B cell (primary cell): ENCODE measurements around the gene S100A12. TPM values are rescaled to one million over a fixed set of nuclear protein-coding genes. Genes with fewer than 3 reads are reported as not detected.

Source experiments
- ATAC-seq: fragments of 200-7000 bp; cut with Tn5 transposase; one replicate; pipeline ENCODE4 v1.10.0; 2021; ENCODE audit warnings: low read depth, mild to moderate bottlenecking, moderate number of reproducible peaks, moderate library complexity
- CTCF ChIA-PET: fragments of 350-600 bp; sonication (Branson Sonifier 250); formaldehyde crosslinking; loops from one replicate; lab custom pipeline; 2021; ENCODE audit warnings: antibody characterized with exemption, inconsistent platforms; lab: Charles Lee
- POLR2A ChIA-PET: fragments of 350-600 bp; sonication (Branson Sonifier 250); formaldehyde crosslinking; loops from one replicate; lab custom pipeline; 2021; ENCODE audit warnings: antibody characterized with exemption; lab: Charles Lee
- DNase-seq: peaks from one replicate; pipeline ENCODE4 v3.0.0; 2013
- H2AFZ ChIP-seq: 2 replicates; pipeline ENCODE4 v1.6.1; 2012; ENCODE audit warnings: mild to moderate bottlenecking, low read depth, low read length; ENCODE audit not compliant: insufficient read depth, poor library complexity, severe bottlenecking
- H3K27ac ChIP-seq, 2 donors: 1 replicate in 1 of 2; 2 replicates in 1 of 2; pipeline ENCODE4 v1.5.1; 2012 to 2013; ENCODE audit warnings: low read length in 2 of 2, mild to moderate bottlenecking in 2 of 2, moderate library complexity in 1 of 2
- H3K27me3 ChIP-seq, 4 experiments: fragments of 200-600 bp in 1 of 4; sonication (generic) in 1 of 4; replicated peaks in 1 of 4; 1 replicate in 2 of 4; 2 replicates in 2 of 4; pipeline versions ENCODE4 v1.6.1 to v1.7.0; 2013 to 2016; ENCODE audit warnings: low read length in 3 of 4, mild to moderate bottlenecking in 2 of 4, mixed read lengths in 1 of 4, moderate library complexity in 1 of 4; ENCODE audit not compliant: insufficient read depth in 4 of 4, control insufficient read depth in 3 of 4; ENCODE audit errors: control extremely low read depth in 1 of 4
- H3K36me3 ChIP-seq, 2 experiments: replicated peaks in 1 of 2; 1 replicate in 1 of 2; 2 replicates in 1 of 2; pipeline versions ENCODE4 v1.6.1 to v1.7.1; 2013; ENCODE audit warnings: low read length in 1 of 2; ENCODE audit not compliant: insufficient read depth in 2 of 2, control insufficient read depth in 1 of 2; ENCODE audit errors: control extremely low read depth in 1 of 2, extremely low read depth in 1 of 2
- H3K4me1 ChIP-seq, 2 donors: fragments of 200-600 bp in 1 of 2; sonication (generic) in 1 of 2; 1 replicate in 1 of 2; 2 replicates in 1 of 2; pipeline versions ENCODE4 v1.5.1 to v1.6.1; 2013 to 2017; ENCODE audit warnings: low read length in 2 of 2; ENCODE audit not compliant: control insufficient read depth in 2 of 2, insufficient read depth in 2 of 2
- H3K4me2 ChIP-seq: replicated peaks from 2 replicates; pipeline ENCODE3; 2012; ENCODE audit warnings: mild to moderate bottlenecking, low read depth, low read length; ENCODE audit not compliant: poor library complexity, severe bottlenecking
- H3K4me3 ChIP-seq, 5 experiments: fragments of 200-600 bp in 1 of 5; sonication (generic) in 1 of 5; 1 replicate in 3 of 5; 2 replicates in 2 of 5; pipeline versions ENCODE4 v1.5.1 to v1.7.0; 2011 to 2016; ENCODE audit warnings: low read length in 4 of 5, mild to moderate bottlenecking in 4 of 5, low read depth in 2 of 5, control low read depth in 1 of 5, moderate library complexity in 1 of 5; ENCODE audit not compliant: insufficient read depth in 1 of 5; ENCODE audit errors: control extremely low read depth in 1 of 5, extremely low read depth in 1 of 5
- H3K79me2 ChIP-seq: fragments of 200-600 bp; sonication (generic); one replicate; pipeline ENCODE4 v1.6.0; 2016; ENCODE audit warnings: low read length; ENCODE audit not compliant: control insufficient read depth, insufficient read depth
- H3K9ac ChIP-seq: fragments of 200-600 bp; sonication (generic); 2 replicates; pipeline ENCODE4 v1.6.1; 2017; ENCODE audit warnings: mild to moderate bottlenecking, low read length, moderate library complexity
- H3K9me3 ChIP-seq, 3 donors: one replicate each; pipeline versions ENCODE4 v1.6.1 to v1.7.1; 2013; ENCODE audit warnings: low read length in 2 of 3; ENCODE audit not compliant: control insufficient read depth in 2 of 3, insufficient read depth in 1 of 3; ENCODE audit errors: control extremely low read depth in 1 of 3
- H4K20me1 ChIP-seq: 2 replicates; pipeline ENCODE4 v1.6.0; 2012; ENCODE audit warnings: mild to moderate bottlenecking, low read length; ENCODE audit not compliant: insufficient read depth, control insufficient read depth, poor library complexity, severe bottlenecking
- H3K27ac Mint-ChIP-seq: one replicate; pipeline ENCODE4 v1.8.0; 2021; ENCODE audit warnings: mixed read lengths
- H3K27me3 Mint-ChIP-seq: one replicate; pipeline ENCODE4 v1.8.0; 2021; ENCODE audit warnings: mixed read lengths
- H3K4me1 Mint-ChIP-seq: one replicate; pipeline ENCODE4 v1.8.0; 2021; ENCODE audit warnings: mixed read lengths
- H3K4me3 Mint-ChIP-seq: one replicate; pipeline ENCODE4 v1.8.0; 2021; ENCODE audit warnings: mixed read lengths
- H3K9me3 Mint-ChIP-seq: one replicate; pipeline ENCODE4 v1.8.0; 2022; ENCODE audit warnings: mixed read lengths; ENCODE audit not compliant: insufficient read depth
- EZH2 ChIP-seq: IDR thresholded peaks from 2 replicates; pipeline ENCODE4 v1.6.1; 2012; ENCODE audit warnings: borderline replicate concordance, low read depth, mild to moderate bottlenecking, moderate library complexity, low read length; ENCODE audit not compliant: insufficient read depth, poor library complexity, severe bottlenecking
- WGBS: methylation state at CpG from one replicate; pipeline ENCODE4 v1.1.5; 2013; ENCODE audit warnings: missing lambda C conversion rate; ENCODE audit not compliant: insufficient coverage; 5-methylcytosine and 5-hydroxymethylcytosine counted together
- intact Hi-C: fragments of 100-400 bp; cut with micrococcal nuclease; formaldehyde crosslinking; loops from one replicate; pipeline ENCODE4 v1.10.0; 2022
- polyA plus RNA-seq: library from polyadenylated mRNA; depleted of rRNA; stranded (reverse); fragments of >200 nt; gene quantifications from 2 replicates; pipeline ENCODE4 v1.2.3, GENCODE V29; 2012
- total RNA-seq, 2 donors: library from RNA; stranded (reverse); fragments of 120-200 nt in 1 of 2; gene quantifications; 1 replicate in 1 of 2; 2 replicates in 1 of 2; pipeline versions ENCODE4 v1.2.3 to v1.2.4, GENCODE V29; 2013 to 2022
- TF ChIP-seq, protein P1 (sequence below): fragments of 200-600 bp; IDR thresholded peaks from one replicate; pipeline ENCODE4 v1.8.0; 2022; ENCODE audit warnings: antibody characterized with exemption, mild to moderate bottlenecking

Gene S100A12
- total and polyA plus RNA-seq, 2 donors (not counting 1 experiment from before 2014, with no cell fraction given) = 3.4 TPM; not detected in 1

DNA sequence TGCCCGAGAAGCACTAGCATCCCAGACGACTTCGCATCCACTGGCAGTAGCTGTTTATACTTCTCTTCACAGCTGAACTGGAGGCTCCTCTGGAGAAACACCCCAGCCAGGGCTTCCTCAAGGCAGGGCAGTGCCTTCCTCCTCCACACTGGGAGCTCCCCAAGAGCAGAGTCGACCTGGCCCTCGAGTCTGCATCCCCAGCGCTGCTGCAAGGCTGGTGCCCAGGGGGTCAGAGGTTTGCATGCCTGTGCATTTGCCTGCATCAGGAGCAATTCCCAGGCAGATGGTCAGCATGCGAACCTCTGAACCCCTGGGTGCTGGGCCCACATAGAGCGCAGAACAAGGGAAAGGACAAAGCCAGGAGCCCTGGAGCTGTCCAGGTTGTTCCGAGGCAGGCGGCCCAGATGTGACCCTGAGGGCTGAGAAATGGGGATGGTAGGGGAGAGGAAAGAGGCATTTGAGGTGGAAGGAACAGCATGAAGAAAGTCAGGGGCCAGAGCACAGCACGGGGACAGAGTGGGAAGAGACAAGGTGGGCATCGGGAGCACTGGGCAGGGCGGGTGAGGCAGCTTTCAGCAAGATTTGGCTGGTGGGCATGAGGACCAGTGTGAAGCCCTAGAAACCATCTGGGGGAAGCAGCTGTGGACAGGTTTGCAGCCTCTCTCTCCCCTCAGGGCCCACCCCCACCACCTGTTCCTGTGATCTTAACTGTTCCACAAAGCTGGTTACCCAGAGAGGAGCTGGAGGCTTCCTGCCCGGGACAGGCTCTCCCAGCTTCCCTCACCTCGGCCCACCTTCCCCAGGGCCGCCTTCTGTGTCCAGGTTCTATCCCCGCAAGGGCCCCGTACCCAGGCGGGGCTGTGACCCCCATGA is 21.9 kb upstream of the S100A12 start:
- DNase-seq = no peak

DNA sequence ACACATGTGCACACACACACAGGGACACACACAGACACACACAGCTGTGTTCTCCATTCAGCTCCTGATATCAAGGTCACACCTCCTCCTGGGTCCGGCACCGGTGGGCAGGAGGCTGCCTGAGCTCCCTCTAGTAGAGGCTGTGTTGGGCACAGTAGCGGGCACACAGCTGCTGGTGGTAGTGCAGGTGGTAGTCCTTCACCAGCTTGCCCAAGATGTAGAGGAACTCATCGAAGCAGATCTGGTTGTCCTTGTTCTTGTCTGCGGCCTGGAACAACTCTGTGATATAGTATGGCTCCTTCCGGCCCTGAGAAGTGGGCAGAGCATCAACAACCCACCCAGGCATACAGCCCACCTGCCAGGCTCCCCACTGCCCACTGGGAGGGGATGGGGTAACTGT is 21.0 kb upstream of the S100A12 start:
- intact Hi-C loops = no loop called here
- no peak overlapping the region for H3K4me3 ChIP-seq
- H3K27ac ChIP-seq = no peak overlapping the region
- TF ChIP-seq, protein P1, sequence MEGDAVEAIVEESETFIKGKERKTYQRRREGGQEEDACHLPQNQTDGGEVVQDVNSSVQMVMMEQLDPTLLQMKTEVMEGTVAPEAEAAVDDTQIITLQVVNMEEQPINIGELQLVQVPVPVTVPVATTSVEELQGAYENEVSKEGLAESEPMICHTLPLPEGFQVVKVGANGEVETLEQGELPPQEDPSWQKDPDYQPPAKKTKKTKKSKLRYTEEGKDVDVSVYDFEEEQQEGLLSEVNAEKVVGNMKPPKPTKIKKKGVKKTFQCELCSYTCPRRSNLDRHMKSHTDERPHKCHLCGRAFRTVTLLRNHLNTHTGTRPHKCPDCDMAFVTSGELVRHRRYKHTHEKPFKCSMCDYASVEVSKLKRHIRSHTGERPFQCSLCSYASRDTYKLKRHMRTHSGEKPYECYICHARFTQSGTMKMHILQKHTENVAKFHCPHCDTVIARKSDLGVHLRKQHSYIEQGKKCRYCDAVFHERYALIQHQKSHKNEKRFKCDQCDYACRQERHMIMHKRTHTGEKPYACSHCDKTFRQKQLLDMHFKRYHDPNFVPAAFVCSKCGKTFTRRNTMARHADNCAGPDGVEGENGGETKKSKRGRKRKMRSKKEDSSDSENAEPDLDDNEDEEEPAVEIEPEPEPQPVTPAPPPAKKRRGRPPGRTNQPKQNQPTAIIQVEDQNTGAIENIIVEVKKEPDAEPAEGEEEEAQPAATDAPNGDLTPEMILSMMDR = no peak
- TF ChIP-seq EZH2 = no peak
- Mint-ChIP-seq H3K4me3 (no peak overlapping the region), H3K27me3 (peaks cover 44% of the 10 kb centered on the region), H3K9me3 (no peaks in the 10 kb centered on the region), H3K4me1 (no peaks in the 10 kb centered on the region), H3K27ac (no peak overlapping the region)
- no peak for ATAC-seq
- no peaks in the 10 kb centered on the region for H3K4me1 ChIP-seq
- H3K9ac ChIP-seq = no peak overlapping the region
- CTCF ChIA-PET = no interaction called here
- H3K27me3 ChIP-seq = peaks cover 0 to 4% (median 0%) of the 10 kb centered on the region in 4 experiments
- no peaks in the 10 kb centered on the region for H4K20me1 ChIP-seq
- no peak for DNase-seq
- WGBS = 80% methylated on average over 2 of the region's 6 CpGs
- H3K79me2 ChIP-seq = no peaks in the 10 kb centered on the region
- no peaks in the 10 kb centered on the region for H3K9me3 ChIP-seq
- no peak overlapping the region for H3K4me2 ChIP-seq
- H2AFZ ChIP-seq = no peak overlapping the region
- no peaks in the 10 kb centered on the region for H3K36me3 ChIP-seq
- POLR2A ChIA-PET = no interaction called here

More for the DNA sequence above, 21.9 kb upstream of the S100A12 start:
- no peaks in the 10 kb centered on the region for H3K79me2 ChIP-seq
- Mint-ChIP-seq H3K4me3 (no peak overlapping the region), H3K27me3 (peaks cover 47% of the 10 kb centered on the region), H3K4me1 (no peaks in the 10 kb centered on the region), H3K27ac (no peak overlapping the region), H3K9me3 (no peaks in the 10 kb centered on the region)
- no peak for ATAC-seq
- intact Hi-C loops = no loop called here
- no peaks in the 10 kb centered on the region for H3K4me1 ChIP-seq
- 85% methylated on average over 19 of the region's 19 CpGs for WGBS
- H3K4me3 ChIP-seq = no peak overlapping the region
- peaks cover 0 to 4% (median 0%) of the 10 kb centered on the region in 4 experiments for H3K27me3 ChIP-seq
- H4K20me1 ChIP-seq = no peaks in the 10 kb centered on the region
- ChIA-PET CTCF (no interaction called here), POLR2A (no interaction called here)
- no peak for TF ChIP-seq EZH2
- TF ChIP-seq, protein P1 = no peak
- H3K9me3 ChIP-seq = no peaks in the 10 kb centered on the region
- no peak overlapping the region for H3K27ac ChIP-seq
- no peak overlapping the region for H2AFZ ChIP-seq
- no peak overlapping the region for H3K4me2 ChIP-seq
- no peaks in the 10 kb centered on the region for H3K36me3 ChIP-seq
- no peak overlapping the region for H3K9ac ChIP-seq
